DOHH2 (cell line): ENCODE data around the gene GALNS.
"Not testable (repeated sequence)": the region's sequence is repeated elsewhere in the genome, so short reads cannot be mapped to it uniquely, and the experiment has no call there.

Source experiments
- H3F3A ChIP-seq: fragments of 200-600 bp; sonication (generic), shearing (Covaris generic); 2 replicates; pipeline ENCODE4 v1.6.0; 2016; ENCODE audit warnings: antibody characterized with exemption, mild to moderate bottlenecking; ENCODE audit not compliant: control insufficient read depth, insufficient read depth
- H3K27ac ChIP-seq: fragments of 200-600 bp; sonication (generic); 2 replicates; pipeline ENCODE4 v1.5.1; 2014; ENCODE audit warnings: low read depth, mild to moderate bottlenecking, low read length, moderate library complexity
- H3K27me3 ChIP-seq: fragments of 200-600 bp; sonication (generic); 2 replicates; pipeline ENCODE4 v1.6.1; 2014; ENCODE audit warnings: mild to moderate bottlenecking, low read length, mixed read lengths; ENCODE audit not compliant: control insufficient read depth
- H3K36me3 ChIP-seq: fragments of 200-600 bp; sonication (generic); 2 replicates; pipeline ENCODE4 v1.6.1; 2014; ENCODE audit warnings: mild to moderate bottlenecking, low read length, moderate library complexity, mixed read lengths; ENCODE audit not compliant: control insufficient read depth
- H3K4me1 ChIP-seq: fragments of 200-600 bp; sonication (generic); 2 replicates; pipeline ENCODE4 v1.6.1; 2014; ENCODE audit warnings: mild to moderate bottlenecking, low read length, mixed read lengths; ENCODE audit not compliant: control insufficient read depth
- H3K4me2 ChIP-seq: fragments of 200-600 bp; sonication (generic); 2 replicates; pipeline ENCODE4 v1.6.0; 2014; ENCODE audit warnings: mild to moderate bottlenecking, low read length, moderate library complexity
- H3K4me3 ChIP-seq: fragments of 200-600 bp; sonication (generic); 2 replicates; pipeline ENCODE4 v1.5.1; 2014; ENCODE audit warnings: mild to moderate bottlenecking, low read length, mixed read lengths
- H3K79me2 ChIP-seq: fragments of 200-600 bp; sonication (generic); 2 replicates; pipeline ENCODE4 v1.6.1; 2014; ENCODE audit warnings: mild to moderate bottlenecking, low read length, mixed read lengths; ENCODE audit not compliant: control insufficient read depth
- H3K9me2 ChIP-seq: fragments of 200-600 bp; sonication (generic); replicated peaks from 2 replicates; pipeline ENCODE4 v1.6.1; 2014; ENCODE audit warnings: mild to moderate bottlenecking, low read length, mixed read lengths; ENCODE audit not compliant: control insufficient read depth
- H3K9me3 ChIP-seq: fragments of 200-600 bp; sonication (generic); 2 replicates; pipeline ENCODE4 v1.6.1; 2014; ENCODE audit warnings: antibody characterized with exemption, low read length, mixed read lengths; ENCODE audit not compliant: control insufficient read depth, insufficient read depth
- H4K20me1 ChIP-seq: fragments of 200-600 bp; sonication (generic); 2 replicates; pipeline ENCODE4 v1.6.0; 2014; ENCODE audit warnings: low read depth, mild to moderate bottlenecking, antibody characterized with exemption, low read length, moderate library complexity; ENCODE audit not compliant: control insufficient read depth, insufficient read depth
- CTCF ChIP-seq: fragments of 200-600 bp; sonication (generic); IDR thresholded peaks from one replicate; pipeline ENCODE4 v1.5.1; 2014; ENCODE audit warnings: antibody characterized with exemption, mild to moderate bottlenecking, low read depth, low read length; ENCODE audit not compliant: poor library complexity, severe bottlenecking
- EZH2phosphoT487 ChIP-seq: fragments of 200-600 bp; sonication (generic); IDR thresholded peaks from 2 replicates; pipeline ENCODE4 v1.6.1; 2017; ENCODE audit warnings: borderline replicate concordance, mild to moderate bottlenecking, antibody characterized with exemption, low read length, moderate library complexity, mixed read lengths

GALNS gene

GRCh38 chr16:88773812-88774291, 82.9 kb downstream of the GALNS start:
- Histone ChIP-seq H3K4me3 (no peak overlapping the region), H3K36me3 (peaks cover 25% of the 10 kb centered on the region), H4K20me1 (peaks cover 22% of the 10 kb centered on the region), H3K9me3 (no peaks in the 10 kb centered on the region), H3K9me2 (no peaks in the 10 kb centered on the region), H3K27ac (no peak overlapping the region), H3K4me1 (peaks cover 39% of the 10 kb centered on the region), H3K27me3 (no peaks in the 10 kb centered on the region), H3F3A (0 out of 2 replicates have a peak, but pooled peaks cover 4% of the 10 kb centered on the region), H3K79me2 (peaks cover 99% of the 10 kb centered on the region), H3K4me2 (no peak overlapping the region)
- no peak for TF ChIP-seq EZH2phosphoT487
- no peak for TF ChIP-seq CTCF

GRCh38 chr16:88772871-88773811, 83.6 kb downstream of the GALNS start:
- Histone ChIP-seq H3K27me3 (no peaks in the 10 kb centered on the region), H4K20me1 (peaks cover 25% of the 10 kb centered on the region), H3K36me3 (peaks cover 20% of the 10 kb centered on the region), H3K4me2 (no peak overlapping the region), H3K9me3 (no peaks in the 10 kb centered on the region), H3K4me3 (no peak overlapping the region), H3K27ac (no peak overlapping the region), H3K79me2 (peaks cover 99% of the 10 kb centered on the region), H3K9me2 (no peaks in the 10 kb centered on the region), H3F3A (0 out of 2 replicates have a peak, but pooled peaks cover 4% of the 10 kb centered on the region), H3K4me1 (peaks cover 39% of the 10 kb centered on the region)
- TF ChIP-seq CTCF (no peak), EZH2phosphoT487 (no peak)

GRCh38 chr16:88771781-88772180, 85.0 kb downstream of the GALNS start:
- peak overlapping the region; percentile 60; the same call in 1 of the 2 replicates for H3K4me2 ChIP-seq
- H3F3A ChIP-seq, H3K9me2 ChIP-seq, H3K4me3 ChIP-seq, H3K9me3 ChIP-seq, H3K27ac ChIP-seq, H3K27me3 ChIP-seq: not testable (repeated sequence)
- H3K4me1 ChIP-seq: peaks cover 46% of the 10 kb centered on the region
- H4K20me1 ChIP-seq: peaks cover 30% of the 10 kb centered on the region
- peaks cover 99% of the 10 kb centered on the region for H3K79me2 ChIP-seq
- peaks cover 17% of the 10 kb centered on the region for H3K36me3 ChIP-seq

GRCh38 chr16:88771294-88771772, 85.4 kb downstream of the GALNS start:
- peaks cover 30% of the 10 kb centered on the region for H4K20me1 ChIP-seq

More at GRCh38 chr16:88771294-88771772, 85.4 kb downstream of the GALNS start:
- Histone ChIP-seq H3K4me3 (peak overlapping the region; percentile 40), H3K27me3 (no peaks in the 10 kb centered on the region), H3K4me1 (peaks cover 46% of the 10 kb centered on the region), H3F3A (0 out of 2 replicates have a peak, but pooled peaks cover 4% of the 10 kb centered on the region), H3K9me2 (no peaks in the 10 kb centered on the region), H3K79me2 (peaks cover 99% of the 10 kb centered on the region), H3K36me3 (peaks cover 22% of the 10 kb centered on the region), H3K4me2 (peak overlapping the region; percentile 60), H3K27ac (peak overlapping the region; percentile 52), H3K9me3 (no peaks in the 10 kb centered on the region)
- no peak for TF ChIP-seq CTCF
